Coronary artery (tissue), 2 donors: ENCODE results near the gene FAT1.

Experiments
- DNase-seq: peaks from one replicate; pipeline ENCODE4 v3.0.0-alpha.2; 2017; ENCODE audit warnings: low spot score
- H3K27ac ChIP-seq, 2 donors: fragments of 200-600 bp; sonication (generic); one replicate each; pipeline ENCODE4 v1.5.1; 2016 to 2019
- H3K4me3 ChIP-seq: fragments of 200-600 bp; sonication (generic); 2 replicates; pipeline ENCODE4 v1.5.1; 2016; ENCODE audit warnings: mild to moderate bottlenecking, moderate library complexity
- CTCF ChIP-seq: fragments of 200-600 bp; sonication (generic); IDR thresholded peaks from one replicate; pipeline ENCODE4 v1.5.1; 2019; ENCODE audit warnings: antibody characterized with exemption

Gene FAT1

GRCh38 chr4:186551849-186552248 is 171.8 kb downstream of the FAT1 start:
- no peak for DNase-seq
- Histone ChIP-seq H3K4me3 (no peak overlapping the region), H3K27ac (no peak overlapping the region)
- TF ChIP-seq CTCF: no peak

DNA sequence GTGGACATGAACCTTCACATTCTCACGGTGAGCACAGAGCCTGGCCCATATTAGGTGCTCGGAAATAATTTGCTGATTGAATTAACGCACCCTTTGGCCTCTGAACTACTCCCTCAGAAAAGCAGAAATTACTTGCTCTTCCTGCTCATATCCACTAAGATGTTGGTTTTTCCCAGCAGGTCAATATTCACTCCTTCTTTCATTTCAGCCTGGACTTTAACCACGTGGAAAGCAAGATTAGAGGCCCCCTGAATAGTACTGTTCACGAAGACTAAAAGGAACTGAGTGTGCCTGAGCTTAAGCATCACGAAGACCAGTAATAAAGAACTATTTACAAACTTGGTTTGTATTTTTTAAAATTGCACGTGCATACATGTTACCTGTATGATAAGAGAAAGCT is 178.2 kb downstream of the FAT1 start:
- no peak for DNase-seq
- H3K4me3 ChIP-seq: no peak overlapping the region
- no peak for TF ChIP-seq CTCF
- no peak overlapping the region for H3K27ac ChIP-seq

- no peak for TF ChIP-seq CTCF
- Histone ChIP-seq H3K27ac (no peak overlapping the region), H3K4me3 (no peak overlapping the region)
- no peak for DNase-seq
Observed at GRCh38 chr4:186543206-186543605, 180.4 kb downstream of the FAT1 start.

- no peak overlapping the region for H3K4me3 ChIP-seq
- TF ChIP-seq CTCF: no peak
- no peak for DNase-seq
- no peak overlapping the region for H3K27ac ChIP-seq
Observed at GRCh38 chr4:186541801-186542200, 181.9 kb downstream of the FAT1 start.

GRCh38 chr4:186537843-186538521 is 185.7 kb downstream of the FAT1 start:
- Histone ChIP-seq H3K27ac (no peak overlapping the region), H3K4me3 (no peak overlapping the region)
- TF ChIP-seq CTCF: no peak
- no peak for DNase-seq
